HG02588 (cell line): ENCODE data around the gene CACNA2D4.

Experiments used
- ATAC-seq: cut with Tn5 transposase; IDR thresholded peaks from one replicate; pipeline ENCODE4 v1.9.1; 2021; ENCODE audit warnings: mild to moderate bottlenecking, moderate library complexity; ENCODE audit not compliant: unreplicated experiment

The CACNA2D4 gene

GRCh38 chr12:1806301-1807086 is 112.0 kb downstream of the CACNA2D4 start:
- ATAC-seq, result no peak

GRCh38 chr12:1805441-1806081 is 112.9 kb downstream of the CACNA2D4 start:
- ATAC-seq, result no peak

- peak; percentile 78 for ATAC-seq
These were observed 113.7 kb downstream of the CACNA2D4 start for GRCh38 chr12:1804545-1805332.

GRCh38 chr12:1803736-1804135 is 114.7 kb downstream of the CACNA2D4 start:
- no peak for ATAC-seq

- no peak for ATAC-seq
These were observed 117.0 kb downstream of the CACNA2D4 start for GRCh38 chr12:1801303-1801975.

GRCh38 chr12:1800401-1801302 is 117.8 kb downstream of the CACNA2D4 start:
- ATAC-seq, result peak; percentile 33

- no peak for ATAC-seq
These were observed 118.5 kb downstream of the CACNA2D4 start for GRCh38 chr12:1799882-1800400.

- ATAC-seq, result no peak
These were observed 119.2 kb downstream of the CACNA2D4 start for GRCh38 chr12:1799051-1799881.

- ATAC-seq, result no peak
These were observed 119.8 kb downstream of the CACNA2D4 start for GRCh38 chr12:1798641-1799020.

- no peak for ATAC-seq
These were observed 120.3 kb downstream of the CACNA2D4 start for GRCh38 chr12:1797991-1798640.

- ATAC-seq, result no peak
These were observed 121.2 kb downstream of the CACNA2D4 start for GRCh38 chr12:1797011-1797901.

- ATAC-seq, result peak; percentile 17
These were observed 121.9 kb downstream of the CACNA2D4 start for GRCh38 chr12:1796515-1797010.

- peak; percentile 92 for ATAC-seq
These were observed 122.5 kb downstream of the CACNA2D4 start for GRCh38 chr12:1795785-1796514.

- no peak for ATAC-seq
These were observed 123.1 kb downstream of the CACNA2D4 start for GRCh38 chr12:1795221-1795784.

GRCh38 chr12:1794440-1795090 is 123.9 kb downstream of the CACNA2D4 start:
- ATAC-seq, result no peak
